ENCODE measurements around the gene FRAS1. TPM values are rescaled to one million over a fixed set of nuclear protein-coding genes. Genes with fewer than 3 reads are reported as not detected.

FRAS1 gene
- total RNA-seq, 1 experiment from 2014 or later = 0.23 TPM

GRCh38 chr4:78432896-78433295, 375.8 kb downstream of the FRAS1 start:
- ATAC-seq = no peak
- no peak overlapping the region for H3K27ac ChIP-seq (ENCODE audit: low read length)
- POLR2A ChIA-PET = no interaction called here

GRCh38 chr4:78437608-78438088, 380.5 kb downstream of the FRAS1 start:
- Histone ChIP-seq H3K4me1 (ENCODE audit: control insufficient read depth, insufficient read depth, low read length) (no peaks in the 10 kb centered on the region), H3K27me3 (ENCODE audit: control insufficient read depth, insufficient read depth, low read length) (no peaks in the 10 kb centered on the region), H3K4me3 (ENCODE audit: low read depth in 2 of 2, low read length in 2 of 2) (no peak overlapping the region), H3K9me3 (ENCODE audit: control insufficient read depth, insufficient read depth, low read depth, low read length) (no peaks in the 10 kb centered on the region), H3K36me3 (ENCODE audit: control insufficient read depth, insufficient read depth, low read length) (no peaks in the 10 kb centered on the region), H3K27ac (ENCODE audit: low read length) (no peak overlapping the region)
- intact Hi-C loops (cut with micrococcal nuclease; ENCODE audit: unreplicated experiment) = no loop called here
- ATAC-seq = no peak
- no TSS peak for BruUV-seq (replicated peaks)
- in situ Hi-C loops (cut with HindIII; ENCODE audit: low pct_unique_long_range_greater_than_20kb, low sequenced_read_pairs) = no loop called here
- POLR2A ChIA-PET = no interaction called here
- TF ChIP-seq POLR2AphosphoS5 (IDR thresholded peaks at IDR 0.05; ENCODE audit: low read depth, low read length) = no peak
- no peak for TF ChIP-seq SIN3A (IDR thresholded peaks at IDR 0.05; ENCODE audit: borderline replicate concordance, insufficient read depth, low read depth, low read length)
- TF ChIP-seq CTCF (IDR thresholded peaks at IDR 0.05) = no peak
- TF ChIP-seq REST (IDR thresholded peaks at IDR 0.05; ENCODE audit: insufficient read depth in 1 of 2, low read depth in 2 of 2, low read length in 1 of 2) = no peak
- no peak for TF ChIP-seq TCF7L2 (IDR thresholded peaks at IDR 0.05; ENCODE audit: low read depth, low read length)
- CTCF ChIA-PET = no interaction called here
- no peak for DNase-seq (ENCODE audit: low read depth, low spot score)

More at GRCh38 chr4:78432896-78433295, 375.8 kb downstream of the FRAS1 start:
- Histone ChIP-seq H3K36me3 (ENCODE audit: control insufficient read depth, insufficient read depth, low read length) (no peaks in the 10 kb centered on the region; the same call in 1 of the 2 replicates), H3K9me3 (ENCODE audit: control insufficient read depth, insufficient read depth, low read depth, low read length) (no peaks in the 10 kb centered on the region), H3K4me3 (ENCODE audit: low read depth in 2 of 2, low read length in 2 of 2) (no peak overlapping the region), H3K4me1 (ENCODE audit: control insufficient read depth, insufficient read depth, low read length) (no peaks in the 10 kb centered on the region), H3K27me3 (ENCODE audit: control insufficient read depth, insufficient read depth, low read length) (no peaks in the 10 kb centered on the region; the same call in 1 of the 2 replicates)
- intact Hi-C loops (cut with micrococcal nuclease; ENCODE audit: unreplicated experiment) (no loop called here), in situ Hi-C loops (cut with HindIII; ENCODE audit: low pct_unique_long_range_greater_than_20kb, low sequenced_read_pairs) (no loop called here)
- CTCF ChIA-PET = no interaction called here
- TF ChIP-seq CTCF (IDR thresholded peaks at IDR 0.05) = no peak
- no peak for TF ChIP-seq SIN3A (IDR thresholded peaks at IDR 0.05; ENCODE audit: borderline replicate concordance, insufficient read depth, low read depth, low read length)
- no peak for TF ChIP-seq POLR2AphosphoS5 (IDR thresholded peaks at IDR 0.05; ENCODE audit: low read depth, low read length)
- no peak for TF ChIP-seq TCF7L2 (IDR thresholded peaks at IDR 0.05; ENCODE audit: low read depth, low read length)
- TF ChIP-seq REST (IDR thresholded peaks at IDR 0.05; ENCODE audit: insufficient read depth in 1 of 2, low read depth in 2 of 2, low read length in 1 of 2) = no peak
- BruUV-seq (replicated peaks) = no TSS peak
- DNase-seq (ENCODE audit: low read depth, low spot score) = no peak

Data from Panc1 (cell line).